Stimulated activated CD8-positive, alpha-beta memory T cell treated with anti-CD3 and anti-CD28 coated beads, Interleukin-4, amount 100 ng/mL, for 24 hours (primary cell): Measurements from ENCODE around the gene NWD2.

ENCODE experiments used
- DNase-seq: peaks from one replicate; pipeline ENCODE4 v3.0.0-alpha.2; 2020; ENCODE audit warnings: low read depth

Gene NWD2

DNA sequence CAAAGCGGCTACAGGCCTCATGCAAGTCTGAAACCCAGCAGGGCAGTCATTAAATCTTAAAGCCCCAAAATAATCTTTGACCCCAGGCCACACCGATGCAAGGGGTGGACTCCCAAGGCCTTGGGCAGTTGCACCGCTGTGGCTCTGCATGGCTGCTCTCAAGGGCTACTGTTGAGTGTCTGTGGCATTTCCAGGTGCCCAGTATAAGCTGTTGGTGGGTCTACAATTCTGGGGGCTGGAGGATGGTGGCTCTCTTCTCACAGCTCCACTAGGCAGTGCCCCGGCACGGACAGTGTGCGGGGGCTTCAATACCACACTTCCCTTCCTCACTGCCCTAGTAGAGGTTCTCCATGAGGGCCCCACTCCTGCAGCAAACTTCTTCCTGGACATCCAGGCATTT, 60.1 kb downstream of the NWD2 start:
- DNase-seq, result no peak

DNA sequence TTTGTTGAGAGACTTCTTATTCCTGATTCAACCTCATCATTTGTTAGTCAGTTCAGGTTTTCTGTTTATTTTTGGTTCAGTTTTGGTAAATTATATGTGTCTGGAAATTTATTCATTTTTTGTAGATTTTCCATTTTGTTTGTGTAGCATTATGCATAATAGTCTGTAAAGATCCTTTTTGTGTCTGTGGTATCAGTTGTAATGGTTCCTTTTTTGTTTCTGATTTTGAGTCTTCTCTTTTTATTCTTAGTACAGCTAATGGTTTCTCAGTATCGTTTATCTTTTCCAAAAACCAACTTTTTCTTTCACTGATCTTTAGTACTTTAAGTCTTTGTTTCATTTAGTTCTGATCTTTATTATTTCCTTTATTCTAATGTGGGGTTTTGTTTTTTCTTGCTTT, 61.4 kb downstream of the NWD2 start:
- DNase-seq, result no peak

DNA sequence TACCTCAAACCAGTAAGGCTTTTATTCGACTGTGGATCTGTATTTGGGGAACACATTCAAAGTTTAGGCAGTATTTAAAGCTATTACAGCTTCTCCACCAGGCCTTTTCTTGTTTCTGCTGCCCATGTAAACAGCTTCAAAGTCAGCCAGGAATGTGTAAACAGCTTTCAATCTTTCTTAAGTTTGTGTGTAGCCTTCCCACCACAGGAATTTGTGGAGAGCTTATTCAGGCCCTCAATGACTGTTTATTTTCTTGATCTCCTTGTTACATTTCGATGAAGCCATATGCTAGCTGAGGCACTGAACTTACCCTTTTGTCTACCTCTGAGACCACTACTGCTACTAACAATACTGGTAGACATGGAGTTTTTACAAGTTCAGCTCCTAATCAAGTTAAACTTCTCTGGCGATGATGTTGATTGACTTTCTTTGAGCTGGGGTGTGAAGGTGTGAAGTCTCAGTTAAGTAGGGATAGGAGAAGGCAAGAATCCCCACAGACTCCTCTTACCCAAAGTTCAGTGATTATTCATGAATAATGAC, 72.6 kb downstream of the NWD2 start:
- no peak for DNase-seq

DNA sequence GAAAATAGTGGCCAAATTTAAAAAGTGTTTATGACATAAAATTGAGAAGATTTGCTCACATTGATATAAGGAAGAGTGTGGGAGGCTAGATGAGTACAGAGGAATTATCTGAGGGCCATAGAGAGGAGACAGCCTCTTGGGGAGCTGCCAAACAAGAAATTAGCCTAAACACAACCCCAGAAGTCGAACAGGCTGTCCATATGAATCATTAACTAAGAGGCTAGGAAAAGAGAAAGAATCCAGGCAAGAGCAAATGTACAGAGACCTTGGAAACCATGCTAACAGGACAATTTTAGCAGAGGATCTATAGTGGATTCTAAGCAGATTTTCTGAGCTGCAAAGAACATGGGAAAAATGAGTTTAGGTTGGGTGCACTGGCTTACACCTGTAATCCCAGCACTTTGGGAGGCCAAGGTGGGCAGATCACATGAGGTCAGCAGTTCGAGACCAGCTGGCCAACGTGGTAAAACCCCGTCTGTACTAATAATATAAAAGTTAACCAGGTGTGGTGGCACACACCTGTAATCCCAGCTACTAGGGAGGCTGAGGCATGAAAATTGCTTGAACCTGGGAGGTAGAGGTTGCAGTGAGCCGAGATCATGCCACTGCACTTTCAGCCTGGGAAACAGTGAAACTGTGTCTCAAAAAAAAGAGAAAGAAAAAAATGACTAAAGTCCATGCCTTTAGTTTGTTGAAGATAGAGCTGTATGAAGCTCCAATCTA, 76.1 kb downstream of the NWD2 start:
- DNase-seq, result no peak

DNA sequence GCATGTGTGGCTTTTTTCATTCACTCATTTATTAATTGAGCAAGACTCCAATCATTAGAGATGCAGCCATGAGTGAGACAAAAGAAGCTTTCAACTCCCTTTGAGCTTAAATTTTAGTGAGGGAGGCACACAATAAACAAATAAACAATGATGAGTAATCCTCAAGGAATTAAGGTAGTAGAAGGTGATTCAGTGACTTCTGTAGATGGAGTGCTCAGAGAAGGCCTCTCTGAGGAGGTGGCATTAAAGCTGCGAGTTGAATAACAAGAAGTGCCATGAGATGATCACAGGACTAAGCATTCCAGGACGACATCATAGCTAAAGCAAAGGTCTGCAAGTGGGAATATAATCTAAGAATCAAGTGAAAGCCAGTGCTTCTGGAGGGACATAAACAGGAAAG, 77.6 kb downstream of the NWD2 start:
- DNase-seq, result no peak

DNA sequence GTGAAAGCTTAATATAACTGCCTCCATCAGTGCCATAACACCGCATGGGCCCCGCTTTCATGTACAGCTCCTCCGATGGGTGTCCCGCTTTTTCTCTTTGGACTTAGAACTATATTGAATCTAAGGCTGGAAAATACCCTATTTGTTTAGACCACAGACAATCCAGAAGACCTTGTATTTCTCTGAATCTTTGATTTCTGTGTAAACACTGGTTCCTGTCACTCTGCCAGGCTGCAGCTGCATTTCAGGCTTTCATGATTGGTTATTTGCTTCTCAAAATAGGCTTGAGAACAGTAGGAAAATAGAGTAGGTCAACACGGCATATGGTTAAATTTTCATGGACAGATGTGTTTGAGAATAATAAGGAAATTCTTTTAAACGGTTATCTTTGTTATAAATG, 80.0 kb downstream of the NWD2 start:
- no peak for DNase-seq

DNA sequence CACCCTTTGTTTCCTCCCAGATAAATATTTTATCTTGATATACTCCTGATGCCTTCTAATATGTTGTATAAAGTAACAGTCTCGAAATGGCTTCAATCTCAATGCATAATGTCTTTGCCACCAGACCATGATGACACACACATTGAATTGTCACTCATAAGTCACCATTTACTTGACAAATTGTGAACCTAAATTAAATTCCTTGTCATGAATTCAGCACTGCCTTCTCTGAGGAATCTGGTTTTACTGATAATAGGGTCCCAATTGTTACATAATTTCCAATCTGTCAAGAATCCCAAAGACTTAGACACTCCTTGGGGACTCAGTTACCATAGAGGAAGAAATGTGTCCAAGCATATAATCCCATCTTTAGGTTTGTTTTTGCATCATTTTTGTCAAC, 82.3 kb downstream of the NWD2 start:
- DNase-seq, result no peak

DNA sequence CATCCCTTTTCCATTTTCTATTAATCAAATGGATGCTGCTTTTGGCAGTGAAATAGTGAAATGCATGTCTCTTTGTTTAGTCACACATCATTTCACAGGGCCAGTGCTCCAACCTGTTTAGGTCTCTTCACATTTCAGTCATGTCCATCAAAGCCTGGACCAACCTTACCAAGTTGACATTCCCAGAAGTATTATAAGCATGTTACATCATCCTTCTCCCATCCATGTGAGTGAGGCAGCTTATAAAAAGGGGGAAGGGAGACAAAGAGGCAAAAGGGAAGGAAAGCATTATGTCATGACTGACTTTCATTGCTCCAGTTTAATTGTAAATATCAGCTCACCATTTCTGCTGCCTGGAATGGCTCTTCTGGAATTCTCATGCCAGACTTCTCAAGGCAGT, 94.4 kb downstream of the NWD2 start:
- DNase-seq, result no peak

DNA sequence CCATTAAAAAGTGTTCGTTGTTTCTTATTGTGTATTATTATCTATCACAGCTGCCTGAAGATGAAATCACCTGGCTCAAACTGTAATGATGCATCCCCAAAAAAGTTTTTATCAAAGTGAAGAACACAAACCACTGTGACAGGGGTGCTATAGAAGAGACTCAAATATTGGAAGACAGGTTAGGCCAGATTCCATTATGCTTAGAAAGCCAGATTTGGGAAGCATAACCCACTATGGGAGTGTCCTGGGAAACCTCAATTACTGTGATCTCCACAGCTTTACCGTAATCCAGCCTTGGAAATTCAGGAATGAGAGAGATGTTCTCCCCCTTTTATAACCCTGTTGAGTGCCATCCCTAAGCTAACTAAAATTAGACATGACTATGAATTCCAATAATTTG, 114.2 kb downstream of the NWD2 start:
- DNase-seq, result no peak

DNA sequence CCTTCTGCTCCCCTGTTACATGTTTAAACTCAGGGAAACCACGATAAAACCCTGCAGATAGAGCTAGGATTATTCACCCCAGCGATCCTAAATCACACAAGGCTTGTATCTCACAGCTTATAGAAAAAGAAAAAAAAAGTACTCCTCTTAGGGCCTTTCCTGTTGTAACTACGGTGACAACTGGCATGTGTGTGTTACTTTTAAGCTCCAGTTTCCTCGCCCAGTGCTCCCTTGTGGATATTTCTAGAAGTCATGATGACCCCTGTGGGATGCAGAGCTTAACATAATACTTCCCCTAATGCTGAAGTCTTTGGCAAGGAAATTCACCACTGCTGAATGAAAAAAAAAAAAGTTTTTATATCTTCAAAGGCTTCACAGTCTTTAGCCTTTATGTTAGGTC, 114.7 kb downstream of the NWD2 start:
- no peak for DNase-seq

DNA sequence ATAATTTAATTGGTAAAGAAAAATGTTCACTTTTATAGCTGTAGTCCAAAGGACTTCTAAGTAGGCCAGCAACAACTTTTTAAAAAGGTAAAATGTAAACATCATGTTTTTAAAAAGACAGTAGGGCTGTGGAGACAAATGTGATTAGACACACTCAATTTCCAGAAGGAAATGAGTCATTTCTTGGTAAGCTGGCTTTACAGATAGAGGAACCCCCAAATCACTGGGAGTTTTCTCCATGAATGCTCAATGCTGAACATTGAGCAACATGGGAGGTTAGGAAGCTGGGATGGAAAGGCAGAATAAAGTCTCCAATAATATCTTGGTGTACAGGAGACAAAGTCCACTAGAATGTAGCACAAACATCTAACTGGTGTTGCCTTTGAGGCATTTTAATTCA, 121.3 kb downstream of the NWD2 start:
- no peak for DNase-seq

DNA sequence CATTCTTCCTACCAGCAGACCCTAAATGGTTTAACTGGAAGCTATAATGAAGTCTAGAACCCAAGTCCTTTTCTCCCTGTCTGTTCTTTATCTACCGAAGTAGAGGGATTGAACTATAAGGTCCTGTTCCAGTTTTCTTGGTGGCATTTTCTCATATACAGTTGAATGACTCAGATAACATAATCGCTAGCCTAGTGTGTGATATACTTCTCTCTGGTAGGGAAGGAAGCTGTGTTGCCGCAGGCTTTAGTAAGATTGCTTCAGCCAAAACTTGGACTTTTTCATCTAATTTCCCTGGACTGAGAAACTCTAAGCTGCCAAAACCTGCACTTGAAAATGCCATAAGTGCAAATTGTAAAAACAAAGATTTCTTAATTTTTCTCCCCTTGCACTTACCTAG, 123.4 kb downstream of the NWD2 start:
- no peak for DNase-seq

DNA sequence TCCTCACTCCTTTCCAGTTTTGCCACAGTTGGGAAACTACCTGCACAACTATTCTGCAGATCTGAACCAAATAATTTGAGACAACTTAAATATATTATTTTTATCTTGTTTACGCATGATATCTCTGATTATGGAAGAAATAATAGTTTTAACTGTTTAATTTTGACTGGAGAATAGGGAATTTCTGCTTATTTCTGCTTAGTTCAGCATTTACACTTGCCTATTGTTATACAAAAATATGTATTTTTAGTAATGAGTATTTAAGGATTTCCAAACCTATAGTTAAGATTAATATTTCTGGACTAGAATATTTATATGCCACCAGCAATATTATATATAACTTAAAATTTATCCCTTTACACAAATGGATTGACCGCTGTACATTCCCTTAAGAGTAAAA, 125.5 kb downstream of the NWD2 start:
- no peak for DNase-seq

DNA sequence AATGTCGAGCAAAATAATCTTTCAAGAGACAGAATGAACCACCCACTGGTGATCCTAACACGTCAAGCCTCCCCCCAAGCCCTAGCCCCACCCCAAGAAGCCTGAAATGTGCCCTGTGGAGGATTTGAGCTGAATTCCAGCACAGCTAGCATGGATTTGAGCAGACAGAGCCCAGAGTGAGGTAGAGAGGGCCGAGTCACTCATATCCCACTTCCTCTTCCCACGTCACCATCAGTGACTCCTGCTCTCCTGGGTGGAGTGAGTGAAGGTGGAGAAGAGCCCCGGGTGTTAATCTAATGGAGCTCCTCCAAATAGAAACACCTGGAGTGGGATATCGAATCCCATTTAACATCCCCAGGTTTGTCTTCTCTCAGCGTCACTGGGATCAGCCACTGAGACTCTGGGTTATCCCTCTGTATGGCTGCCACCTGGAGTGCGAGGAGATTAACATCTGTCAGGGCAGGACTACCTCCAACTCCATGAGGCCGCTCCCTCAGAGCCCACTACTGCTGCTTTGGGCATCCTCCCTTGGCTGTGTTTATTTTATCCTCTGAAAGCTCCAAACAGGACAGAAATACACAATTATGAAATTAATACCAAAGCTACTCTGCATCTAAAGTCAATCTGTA, 136.6 kb downstream of the NWD2 start:
- no peak for DNase-seq

DNA sequence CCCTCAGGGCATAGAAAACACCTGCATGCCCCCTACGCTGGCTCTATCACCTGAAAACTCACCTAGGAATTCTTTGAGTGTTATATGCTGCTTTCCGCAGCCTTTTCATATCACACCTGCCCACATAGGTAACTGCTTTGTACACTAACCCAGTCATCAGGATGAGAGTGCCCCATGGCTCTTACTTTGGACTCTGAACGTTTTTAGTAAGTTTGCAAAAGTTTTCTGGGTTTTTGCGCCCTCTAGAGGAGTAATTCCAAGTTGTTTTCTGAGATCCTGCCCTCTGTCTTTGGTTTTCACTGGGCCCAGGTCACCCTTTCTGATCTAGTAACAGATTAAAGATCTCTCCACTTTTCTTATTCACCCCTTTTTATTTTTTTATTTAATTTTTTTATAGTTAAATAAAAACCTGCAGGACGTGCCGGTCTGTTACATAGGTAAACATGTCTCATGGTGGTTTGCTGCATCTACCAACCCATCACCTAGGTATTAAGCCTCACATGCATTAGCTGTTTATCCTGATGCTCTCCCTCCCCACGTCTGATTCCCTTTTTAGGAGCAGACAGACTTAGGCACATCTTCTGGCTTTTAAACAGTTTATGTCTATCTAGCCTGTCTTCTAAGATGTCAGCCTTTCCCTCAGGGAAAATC, 139.2 kb downstream of the NWD2 start:
- no peak for DNase-seq

DNA sequence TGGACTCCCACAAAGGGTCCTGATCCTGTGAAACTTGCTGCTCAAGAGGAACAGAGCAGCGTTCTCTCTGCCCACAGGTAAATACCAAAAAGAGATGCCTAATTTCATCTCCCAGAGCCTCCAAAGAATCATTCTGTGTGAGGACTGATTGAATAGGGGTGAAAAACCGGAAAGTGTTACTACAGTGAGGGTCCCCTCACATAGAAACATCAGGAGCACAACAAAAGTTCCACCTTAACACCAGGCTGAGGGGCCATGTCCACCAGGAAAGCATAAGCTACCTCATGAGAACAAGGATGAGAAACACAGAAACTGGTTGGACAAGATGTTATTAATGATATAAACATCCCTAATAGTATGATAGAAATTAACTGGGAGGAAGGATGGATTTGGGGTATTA, 140.9 kb downstream of the NWD2 start:
- DNase-seq, result no peak

DNA sequence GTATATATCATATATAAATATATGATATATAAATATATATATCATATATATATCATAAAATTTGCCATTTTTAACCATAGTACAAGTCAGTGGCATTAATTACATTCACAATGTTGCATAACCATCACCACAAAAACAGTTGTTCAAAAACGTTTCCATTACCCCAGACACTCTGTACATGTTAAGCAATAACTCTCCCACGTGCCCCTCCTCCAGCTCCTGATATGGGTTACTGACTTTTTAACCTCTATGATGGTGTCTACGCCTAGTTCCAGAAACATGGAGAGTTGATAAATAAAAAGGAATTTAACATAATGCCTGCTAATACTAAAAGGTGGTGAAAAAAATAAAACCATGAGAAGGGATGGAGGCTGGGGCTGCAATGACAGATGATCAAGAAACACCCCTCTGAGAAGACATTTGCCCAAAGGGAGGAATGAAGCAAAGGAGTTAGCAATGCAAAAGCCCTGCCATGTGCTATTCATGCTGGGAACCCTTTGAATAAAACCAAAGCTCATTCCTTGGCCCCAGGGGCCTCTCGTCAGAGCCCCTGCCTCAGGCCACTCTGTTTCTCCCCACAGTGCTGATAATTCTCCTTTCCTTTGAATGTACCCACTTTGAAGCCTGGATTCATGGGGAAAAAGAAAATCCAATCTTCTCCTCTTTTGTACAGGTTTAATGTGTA, 144.3 kb downstream of the NWD2 start:
- DNase-seq, result no peak

DNA sequence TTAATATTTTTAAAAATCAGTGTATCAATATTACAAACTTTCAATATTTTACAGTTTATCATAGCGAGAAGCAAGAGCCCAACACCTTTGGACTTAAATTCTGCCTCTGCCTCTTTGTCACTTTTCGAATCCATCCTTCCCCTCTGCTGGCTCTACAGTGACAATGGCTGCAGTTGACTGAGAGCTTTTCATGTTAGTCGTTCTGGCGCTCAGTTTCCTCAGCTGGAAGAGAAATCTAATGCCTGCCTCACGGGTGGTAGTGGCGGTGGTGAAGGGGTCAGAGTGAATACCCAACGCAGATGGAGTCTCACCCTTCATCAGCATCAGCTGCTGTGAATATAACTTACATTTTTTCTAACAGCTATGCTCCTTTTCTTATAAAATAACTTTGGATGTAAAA, 144.8 kb downstream of the NWD2 start:
- DNase-seq, result no peak

DNA sequence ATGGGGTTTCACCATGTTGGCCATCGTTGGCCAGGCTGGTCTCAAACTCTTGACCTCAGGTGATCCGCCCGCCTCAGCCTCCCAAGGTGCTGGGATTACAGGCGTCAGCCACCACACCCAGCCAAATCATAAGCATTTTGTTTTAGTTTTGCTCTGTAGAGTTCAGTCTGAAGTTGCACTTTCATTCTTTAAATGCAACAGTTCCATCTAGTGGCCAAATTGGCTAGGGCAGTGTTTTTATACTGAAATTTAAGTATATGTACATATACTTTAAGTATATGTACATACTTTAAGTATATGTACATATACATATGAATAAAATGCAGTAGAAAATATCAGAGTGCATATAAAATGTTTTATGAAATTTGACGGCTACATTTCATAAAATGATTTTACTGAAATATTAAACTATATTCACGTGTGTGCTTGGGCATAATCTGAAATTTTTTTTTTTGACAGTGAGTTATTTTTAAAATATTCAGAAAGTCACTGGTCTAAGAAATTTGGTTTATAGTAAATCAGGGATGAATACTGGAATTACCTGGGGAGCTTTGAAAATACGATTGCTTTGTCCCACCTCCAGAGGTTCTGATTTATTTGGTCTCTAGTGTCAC, 145.5 kb downstream of the NWD2 start:
- no peak for DNase-seq

DNA sequence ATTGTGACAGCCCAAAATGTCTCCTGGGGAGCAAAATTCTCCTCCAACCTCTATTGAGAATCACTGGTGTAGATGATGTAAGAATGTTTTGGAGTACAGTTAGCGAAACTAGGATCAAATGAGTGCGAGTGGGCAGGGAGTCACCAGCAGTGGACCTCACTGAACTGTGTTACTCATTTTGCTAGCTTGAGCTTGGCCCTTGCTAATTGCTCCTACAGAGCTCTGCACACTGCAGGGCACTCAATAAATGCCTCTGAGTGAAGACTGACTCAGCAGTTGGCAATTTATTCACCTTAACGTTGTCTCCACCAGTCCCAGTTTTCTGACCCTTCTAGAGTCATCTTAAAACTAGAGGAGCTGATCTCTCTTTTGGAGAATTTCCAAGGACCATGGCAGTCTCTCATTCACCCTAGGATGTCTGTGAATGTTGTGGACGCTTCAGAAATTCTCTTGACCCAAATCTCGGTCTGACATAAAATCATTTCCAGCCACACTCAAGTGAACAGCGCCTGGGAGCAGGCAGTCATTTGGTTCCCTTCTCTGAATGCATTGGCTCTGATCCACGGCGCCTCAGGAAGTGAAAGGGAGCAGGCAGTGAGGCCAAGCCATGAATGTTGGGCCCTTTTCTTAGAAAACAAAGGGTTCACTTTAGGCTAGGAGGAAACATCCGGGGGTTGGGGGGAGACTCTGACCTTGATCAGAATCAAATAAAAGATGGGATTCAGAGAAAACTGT, 148.1 kb downstream of the NWD2 start:
- DNase-seq, result no peak

DNA sequence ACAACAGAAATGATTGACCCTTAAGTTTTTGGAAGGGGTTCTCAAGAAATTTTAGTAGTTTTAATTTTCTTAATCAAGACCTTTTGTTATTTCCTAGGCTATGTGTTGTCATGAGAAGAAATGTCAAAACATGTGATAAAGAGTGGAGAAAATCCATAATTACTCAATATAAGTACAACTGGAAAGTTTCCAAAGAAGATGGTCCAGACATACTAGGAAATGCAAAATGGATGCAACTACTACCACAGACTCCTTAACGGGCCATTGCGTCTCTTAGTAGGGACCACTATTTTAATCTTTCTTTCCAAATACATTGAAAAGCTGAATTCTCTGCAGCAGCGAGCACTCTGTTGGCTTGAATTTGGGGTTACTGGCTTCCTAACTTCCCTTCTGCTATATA, 148.8 kb downstream of the NWD2 start:
- DNase-seq, result no peak

DNA sequence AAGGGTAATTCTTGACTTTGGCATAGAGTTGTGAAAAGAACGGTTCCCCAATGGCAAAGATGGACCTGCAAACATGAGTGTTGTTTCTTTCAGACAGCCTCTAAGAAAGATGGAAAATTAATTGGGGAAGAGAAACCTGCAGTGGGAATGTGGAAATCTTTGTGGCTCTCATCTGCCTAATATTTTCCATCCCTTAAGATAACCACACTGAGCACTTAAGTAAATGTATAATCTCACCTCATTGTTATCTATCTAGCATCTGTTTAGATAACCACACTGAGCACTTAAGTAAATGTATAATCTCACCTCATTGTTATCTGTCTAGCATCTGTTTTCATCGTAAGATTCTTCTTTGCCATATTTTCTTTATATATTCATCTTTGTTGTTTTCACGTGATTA, 149.3 kb downstream of the NWD2 start:
- DNase-seq, result no peak
